H9 (cell line): ENCODE data around the gene TBC1D22A. TPM values are rescaled to one million over a fixed set of nuclear protein-coding genes. Genes with fewer than 3 reads are reported as not detected.

Source experiments
- DNase-seq: peaks from one replicate; pipeline ENCODE4 v3.0.0-alpha.2; 2017
- H2AFZ ChIP-seq: one replicate; pipeline ENCODE4 v1.6.1; 2013; ENCODE audit warnings: mild to moderate bottlenecking, low read length, control low read depth, moderate library complexity
- H2AK5ac ChIP-seq: 2 replicates; pipeline ENCODE4 v1.6.1; 2013; ENCODE audit warnings: low read length, control low read depth, mixed read lengths; ENCODE audit not compliant: insufficient read length
- H2BK120ac ChIP-seq: one replicate; pipeline ENCODE4 v1.6.1; 2013; ENCODE audit warnings: low read depth, mild to moderate bottlenecking, low read length, control low read depth, inconsistent platforms; ENCODE audit not compliant: poor library complexity, severe bottlenecking
- H2BK12ac ChIP-seq: 2 replicates; pipeline ENCODE4 v1.6.1; 2013; ENCODE audit warnings: low read length, control low read depth, mixed read lengths, low read depth; ENCODE audit not compliant: insufficient read length
- H2BK15ac ChIP-seq: 2 replicates; pipeline ENCODE4 v1.6.1; 2013; ENCODE audit warnings: low read depth, low read length, control low read depth
- H2BK20ac ChIP-seq: one replicate; pipeline ENCODE4 v1.6.1; 2013; ENCODE audit warnings: low read depth, mild to moderate bottlenecking, low read length, control low read depth, inconsistent platforms; ENCODE audit not compliant: poor library complexity, severe bottlenecking
- H2BK5ac ChIP-seq: 2 replicates; pipeline ENCODE4 v1.6.1; 2013; ENCODE audit warnings: low read length, control low read depth, mixed read lengths; ENCODE audit not compliant: insufficient read length
- H3K14ac ChIP-seq: 2 replicates; pipeline ENCODE4 v1.6.1; 2013; ENCODE audit warnings: low read length, control low read depth; ENCODE audit not compliant: insufficient read depth
- H3K18ac ChIP-seq: 2 replicates; pipeline ENCODE4 v1.6.1; 2013; ENCODE audit warnings: low read depth, mild to moderate bottlenecking, mixed read lengths, low read length, control low read depth; ENCODE audit not compliant: insufficient read length
- H3K23ac ChIP-seq: 2 replicates; pipeline ENCODE4 v1.6.1; 2013; ENCODE audit warnings: low read length, control low read depth, mixed read lengths, low read depth; ENCODE audit not compliant: insufficient read length
- H3K23me2 ChIP-seq: 2 replicates; pipeline ENCODE4 v1.6.1; 2013; ENCODE audit warnings: low read depth, mild to moderate bottlenecking, mixed read lengths, low read length, control low read depth; ENCODE audit not compliant: insufficient read length, poor library complexity, severe bottlenecking
- H3K27ac ChIP-seq: 2 replicates; pipeline ENCODE4 v1.5.1; 2013; ENCODE audit warnings: low read length, control low read depth, mixed read lengths, low read depth; ENCODE audit not compliant: insufficient read length
- H3K27me3 ChIP-seq: 2 replicates; pipeline ENCODE4 v1.6.1; 2013; ENCODE audit warnings: low read length, control low read depth, inconsistent platforms; ENCODE audit not compliant: insufficient read depth
- H3K4ac ChIP-seq: 2 replicates; pipeline ENCODE4 v1.6.1; 2013; ENCODE audit warnings: low read depth, mild to moderate bottlenecking, control low read depth, inconsistent platforms, low read length, moderate library complexity
- H3K4me1 ChIP-seq: 2 replicates; pipeline ENCODE4 v1.6.1; 2013; ENCODE audit warnings: low read length, control low read depth, inconsistent platforms; ENCODE audit not compliant: insufficient read depth
- H3K4me2 ChIP-seq: 2 replicates; pipeline ENCODE4 v1.6.1; 2013; ENCODE audit warnings: low read length, control low read depth, mixed read lengths; ENCODE audit not compliant: insufficient read length, insufficient read depth
- H3K56ac ChIP-seq: 2 replicates; pipeline ENCODE4 v1.6.1; 2013; ENCODE audit warnings: low read depth, mild to moderate bottlenecking, mixed read lengths, low read length, control low read depth; ENCODE audit not compliant: insufficient read length
- H3K79me1 ChIP-seq: 2 replicates; pipeline ENCODE4 v1.6.1; 2013; ENCODE audit warnings: low read depth, mild to moderate bottlenecking, moderate library complexity, low read length, control low read depth, inconsistent platforms; ENCODE audit not compliant: insufficient read depth, poor library complexity, severe bottlenecking
- H3K79me2 ChIP-seq: 2 replicates; pipeline ENCODE4 v1.6.1; 2013; ENCODE audit warnings: low read length, control low read depth, inconsistent platforms; ENCODE audit not compliant: insufficient read depth
- H3K9ac ChIP-seq: 2 replicates; pipeline ENCODE4 v1.6.1; 2013; ENCODE audit warnings: low read length, control low read depth, mixed read lengths; ENCODE audit not compliant: insufficient read length; ENCODE audit errors: extremely low read depth
- H3K9me3 ChIP-seq: one replicate; pipeline ENCODE4 v1.6.1; 2013; ENCODE audit warnings: low read depth, low read length, inconsistent platforms; ENCODE audit not compliant: control insufficient read depth
- H3T11ph ChIP-seq: one replicate; pipeline ENCODE4 v1.6.1; 2013; ENCODE audit warnings: mild to moderate bottlenecking, low read length, control low read depth, inconsistent platforms
- H4K20me1 ChIP-seq: one replicate; pipeline ENCODE4 v1.6.1; 2013; ENCODE audit not compliant: control insufficient read depth, insufficient read length, insufficient read depth
- H4K5ac ChIP-seq: 2 replicates; pipeline ENCODE4 v1.6.1; 2013; ENCODE audit warnings: low read depth, mild to moderate bottlenecking, mixed read lengths, low read length, control low read depth; ENCODE audit not compliant: insufficient read length
- H4K8ac ChIP-seq: replicated peaks from 2 replicates; pipeline ENCODE4 v1.6.1; 2013; ENCODE audit warnings: low read length, control low read depth, mixed read lengths, low read depth; ENCODE audit not compliant: insufficient read length
- H4K91ac ChIP-seq: 2 replicates; pipeline ENCODE4 v1.6.1; 2013; ENCODE audit warnings: low read depth, mild to moderate bottlenecking, moderate library complexity, mixed read lengths, low read length, control low read depth; ENCODE audit not compliant: insufficient read length
- H3K27ac Mint-ChIP-seq, 3 experiments: 2 replicates in 2 of 3; 3 replicates in 1 of 3; pipeline ENCODE4 v1.8.0; 2020 to 2021; ENCODE audit warnings: mixed read lengths in 3 of 3, mild to moderate bottlenecking in 1 of 3, moderate library complexity in 1 of 3
- H3K27me3 Mint-ChIP-seq: 2 replicates; pipeline ENCODE4 v1.8.0; 2021; ENCODE audit warnings: low read depth, mild to moderate bottlenecking, moderate library complexity, mixed read lengths
- H3K36me3 Mint-ChIP-seq, 3 experiments: 2 replicates in 2 of 3; 3 replicates in 1 of 3; pipeline ENCODE4 v1.8.0; 2020 to 2021; ENCODE audit warnings: low read depth in 3 of 3, mixed read lengths in 3 of 3; ENCODE audit not compliant: insufficient read depth in 1 of 3
- H3K4me1 Mint-ChIP-seq, 2 experiments: 2 replicates each; pipeline ENCODE4 v1.8.0; 2020; ENCODE audit warnings: mixed read lengths in 2 of 2
- H3K4me3 Mint-ChIP-seq, 2 experiments: 2 replicates in 1 of 2; 3 replicates in 1 of 2; pipeline ENCODE4 v1.8.0; 2020 to 2021; ENCODE audit warnings: mild to moderate bottlenecking in 2 of 2, mixed read lengths in 2 of 2, moderate library complexity in 1 of 2
- H3K9me3 Mint-ChIP-seq, 2 experiments: 2 replicates in 1 of 2; 3 replicates in 1 of 2; pipeline ENCODE4 v1.8.0; 2020; ENCODE audit warnings: mild to moderate bottlenecking in 2 of 2, mixed read lengths in 2 of 2, moderate library complexity in 1 of 2
- WGBS: extraction: QIAGEN DNeasy Blood & Tissue Kit; methylation state at CpG from one replicate; pipeline ENCODE4 v1.1.7; 2013; ENCODE audit warnings: missing lambda C conversion rate, low lambda C conversion rate, mixed read lengths; ENCODE audit not compliant: insufficient read length; ENCODE audit errors: extremely low coverage; 5-methylcytosine and 5-hydroxymethylcytosine counted together
- total RNA-seq: library from RNA; stranded (reverse); gene quantifications from 2 replicates; pipeline ENCODE4 v1.2.1, GENCODE V29; 2021
- TF ChIP-seq, protein P1 (sequence below): fragments of 200-600 bp; sonication (generic); conservative IDR thresholded peaks from 3 replicates; pipeline ENCODE4 v1.8.0; 2021; ENCODE audit warnings: antibody characterized with exemption, mild to moderate bottlenecking

TBC1D22A gene
- total RNA-seq, 1 experiment from 2014 or later, result 20.8 TPM

DNA sequence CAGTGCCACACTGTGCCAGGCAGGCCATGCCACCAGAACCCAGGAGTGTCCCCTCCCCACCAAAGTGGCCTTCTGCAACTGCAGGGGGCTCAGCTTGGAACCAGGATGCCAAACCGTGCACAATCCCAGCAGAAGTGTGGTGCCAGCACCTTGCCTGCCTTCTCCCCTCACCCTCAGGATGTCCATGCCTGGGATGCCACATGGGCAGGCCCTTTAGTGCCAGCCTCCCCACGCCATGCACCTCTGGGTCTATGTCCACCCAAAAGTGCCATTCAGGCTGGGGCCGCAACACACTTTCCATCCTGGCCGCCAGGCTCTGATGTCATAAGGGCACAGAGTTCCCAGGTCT is 8.7 kb upstream of the TBC1D22A start:
- Mint-ChIP-seq H3K27ac (no peak overlapping the region), H3K4me3 (no peak overlapping the region), H3K4me1 (peaks cover 3% of the 10 kb centered on the region in 2 experiments; a peak in 2 of 4 replicates), H3K36me3 (peaks cover 14 to 27% (median 18%) of the 10 kb centered on the region in 3 experiments), H3K27me3 (peaks cover 22% of the 10 kb centered on the region), H3K9me3 (peaks cover 18 to 30% of the 10 kb centered on the region in 2 experiments)
- H3K23me2 ChIP-seq, result no peaks in the 10 kb centered on the region
- H4K5ac ChIP-seq, result no peak overlapping the region
- no peak overlapping the region for H2BK12ac ChIP-seq
- no peaks in the 10 kb centered on the region for H3K79me1 ChIP-seq
- no peak overlapping the region for H3K14ac ChIP-seq
- no peaks in the 10 kb centered on the region for H3K79me2 ChIP-seq
- no peaks in the 10 kb centered on the region for H4K20me1 ChIP-seq
- no peak overlapping the region for H3K9ac ChIP-seq
- no peak overlapping the region for H2BK15ac ChIP-seq
- H3K18ac ChIP-seq, result no peak overlapping the region
- DNase-seq, result no peak
- no peak overlapping the region for H3K27ac ChIP-seq
- WGBS, result no CpG with 5 or more reads among the region's 4 CpGs
- no peak overlapping the region for H2BK20ac ChIP-seq
- H3K56ac ChIP-seq, result no peak overlapping the region
- no peak overlapping the region for H3K4ac ChIP-seq
- no peaks in the 10 kb centered on the region for H3K27me3 ChIP-seq
- no peak overlapping the region for H4K91ac ChIP-seq
- no peak overlapping the region for H3K23ac ChIP-seq
- H2BK5ac ChIP-seq, result no peak overlapping the region
- TF ChIP-seq, protein P1, sequence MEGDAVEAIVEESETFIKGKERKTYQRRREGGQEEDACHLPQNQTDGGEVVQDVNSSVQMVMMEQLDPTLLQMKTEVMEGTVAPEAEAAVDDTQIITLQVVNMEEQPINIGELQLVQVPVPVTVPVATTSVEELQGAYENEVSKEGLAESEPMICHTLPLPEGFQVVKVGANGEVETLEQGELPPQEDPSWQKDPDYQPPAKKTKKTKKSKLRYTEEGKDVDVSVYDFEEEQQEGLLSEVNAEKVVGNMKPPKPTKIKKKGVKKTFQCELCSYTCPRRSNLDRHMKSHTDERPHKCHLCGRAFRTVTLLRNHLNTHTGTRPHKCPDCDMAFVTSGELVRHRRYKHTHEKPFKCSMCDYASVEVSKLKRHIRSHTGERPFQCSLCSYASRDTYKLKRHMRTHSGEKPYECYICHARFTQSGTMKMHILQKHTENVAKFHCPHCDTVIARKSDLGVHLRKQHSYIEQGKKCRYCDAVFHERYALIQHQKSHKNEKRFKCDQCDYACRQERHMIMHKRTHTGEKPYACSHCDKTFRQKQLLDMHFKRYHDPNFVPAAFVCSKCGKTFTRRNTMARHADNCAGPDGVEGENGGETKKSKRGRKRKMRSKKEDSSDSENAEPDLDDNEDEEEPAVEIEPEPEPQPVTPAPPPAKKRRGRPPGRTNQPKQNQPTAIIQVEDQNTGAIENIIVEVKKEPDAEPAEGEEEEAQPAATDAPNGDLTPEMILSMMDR, result no peak
- no peak overlapping the region for H3K4me2 ChIP-seq
- H2AK5ac ChIP-seq, result no peak overlapping the region
- no peak overlapping the region for H4K8ac ChIP-seq
- H2BK120ac ChIP-seq, result no peak overlapping the region
- H2AFZ ChIP-seq, result no peak overlapping the region
- no peaks in the 10 kb centered on the region for H3K9me3 ChIP-seq
- H3T11ph ChIP-seq, result no peak overlapping the region
- H3K4me1 ChIP-seq, result no peaks in the 10 kb centered on the region
